CD14-positive monocyte (primary cell): ENCODE data around the gene TM4SF1. TPM values are rescaled to one million over a fixed set of nuclear protein-coding genes. Genes with fewer than 3 reads are reported as not detected.

ENCODE experiments used
- DNase-seq, 3 donors: peaks; one replicate each; pipeline ENCODE4 v3.0.0-alpha.2; 2011 to 2022
- H2AFZ ChIP-seq: 2 replicates; pipeline ENCODE4 v1.6.0; 2012; ENCODE audit warnings: mild to moderate bottlenecking, low read depth, low read length, inconsistent platforms; ENCODE audit not compliant: insufficient read depth, poor library complexity, severe bottlenecking
- H3K27ac ChIP-seq, 2 donors: 1 replicate in 1 of 2; 2 replicates in 1 of 2; pipeline ENCODE4 v1.5.1; 2012 to 2013; ENCODE audit warnings: low read length in 2 of 2, control low read depth in 1 of 2, inconsistent platforms in 1 of 2, low read depth in 1 of 2, mild to moderate bottlenecking in 1 of 2
- H3K27me3 ChIP-seq, 2 donors: one replicate each; pipeline versions ENCODE4 v1.6.0 to v1.6.1; 2011 to 2013; ENCODE audit warnings: low read length in 2 of 2; ENCODE audit not compliant: control insufficient read depth in 2 of 2, insufficient read depth in 2 of 2
- H3K36me3 ChIP-seq, 2 donors: replicated peaks in 1 of 2; 1 replicate in 1 of 2; 2 replicates in 1 of 2; pipeline versions ENCODE4 v1.5.1 to v1.6.1; 2012 to 2013; ENCODE audit warnings: low read length in 2 of 2, control low read depth in 1 of 2, inconsistent platforms in 1 of 2, mild to moderate bottlenecking in 1 of 2; ENCODE audit not compliant: insufficient read depth in 2 of 2, control insufficient read depth in 1 of 2
- H3K4me1 ChIP-seq, 2 donors: 1 replicate in 1 of 2; 2 replicates in 1 of 2; pipeline versions ENCODE4 v1.5.1 to v1.6.1; 2012 to 2013; ENCODE audit warnings: low read length in 2 of 2, control low read depth in 1 of 2, inconsistent platforms in 1 of 2, mild to moderate bottlenecking in 1 of 2, moderate library complexity in 1 of 2; ENCODE audit not compliant: insufficient read depth in 2 of 2, control insufficient read depth in 1 of 2
- H3K4me2 ChIP-seq: replicated peaks from 2 replicates; pipeline ENCODE3; 2012; ENCODE audit warnings: low read length, moderate library complexity, mild to moderate bottlenecking; ENCODE audit not compliant: poor library complexity, severe bottlenecking; ENCODE audit errors: extremely low read depth
- H3K4me3 ChIP-seq, 3 experiments: fragments of 200-600 bp in 1 of 3; sonication (generic) in 1 of 3; replicated peaks in 1 of 3; 1 replicate in 2 of 3; 2 replicates in 1 of 3; pipeline ENCODE4 v1.5.1; 2011 to 2013; ENCODE audit warnings: low read length in 3 of 3, mild to moderate bottlenecking in 3 of 3, control low read depth in 2 of 3, low read depth in 2 of 3, inconsistent platforms in 1 of 3, moderate library complexity in 1 of 3
- H3K79me2 ChIP-seq: 2 replicates; pipeline ENCODE4 v1.6.0; 2012; ENCODE audit warnings: mild to moderate bottlenecking, control low read depth, inconsistent platforms, low read length, moderate library complexity; ENCODE audit not compliant: insufficient read depth
- H3K9ac ChIP-seq: 2 replicates; pipeline ENCODE4 v1.6.0; 2017; ENCODE audit warnings: low read length, mild to moderate bottlenecking; ENCODE audit not compliant: insufficient read depth, poor library complexity, severe bottlenecking
- H3K9me3 ChIP-seq, 2 donors: replicated peaks in 1 of 2; 1 replicate in 1 of 2; 2 replicates in 1 of 2; pipeline versions ENCODE4 v1.5.1 to v1.6.1; 2012 to 2013; ENCODE audit warnings: low read length in 2 of 2, control low read depth in 1 of 2; ENCODE audit not compliant: control insufficient read depth in 1 of 2, insufficient read depth in 1 of 2
- H4K20me1 ChIP-seq: 2 replicates; pipeline ENCODE4 v1.6.0; 2012; ENCODE audit warnings: mild to moderate bottlenecking, low read length, control low read depth, moderate library complexity; ENCODE audit not compliant: insufficient read depth
- H3K27ac Mint-ChIP-seq, 7 donors: one replicate each; pipeline ENCODE4 v1.8.0; 2020; ENCODE audit warnings: mild to moderate bottlenecking in 7 of 7, mixed read lengths in 7 of 7, moderate library complexity in 6 of 7, inconsistent platforms in 2 of 7
- H3K27me3 Mint-ChIP-seq, 3 donors: one replicate each; pipeline ENCODE4 v1.8.0; 2021 to 2022; ENCODE audit warnings: low read depth in 3 of 3, mild to moderate bottlenecking in 3 of 3, mixed read lengths in 3 of 3, moderate library complexity in 3 of 3, inconsistent platforms in 1 of 3
- H3K36me3 Mint-ChIP-seq, 2 donors: one replicate each; pipeline ENCODE4 v1.8.0; 2020; ENCODE audit warnings: mixed read lengths in 2 of 2, inconsistent platforms in 1 of 2, mild to moderate bottlenecking in 1 of 2
- H3K4me1 Mint-ChIP-seq: one replicate; pipeline ENCODE4 v1.8.0; 2020; ENCODE audit warnings: mild to moderate bottlenecking, mixed read lengths
- H3K4me3 Mint-ChIP-seq, 2 donors: one replicate each; pipeline ENCODE4 v1.8.0; 2020; ENCODE audit warnings: mild to moderate bottlenecking in 2 of 2, mixed read lengths in 2 of 2, moderate library complexity in 1 of 2
- H3K9me3 Mint-ChIP-seq, 7 donors: one replicate each; pipeline ENCODE4 v1.8.0; 2020 to 2022; ENCODE audit warnings: mixed read lengths in 7 of 7, mild to moderate bottlenecking in 6 of 7, moderate library complexity in 6 of 7, inconsistent platforms in 2 of 7
- CTCF ChIP-seq: fragments of 200-600 bp; IDR thresholded peaks from one replicate; pipeline ENCODE4 v1.8.0; 2022; ENCODE audit warnings: antibody characterized with exemption, mild to moderate bottlenecking
- WGBS: methylation state at CpG from one replicate; pipeline ENCODE4 v1.1.5; 2013; ENCODE audit warnings: missing lambda C conversion rate; ENCODE audit not compliant: insufficient coverage; 5-methylcytosine and 5-hydroxymethylcytosine counted together
- intact Hi-C, 2 donors: fragments of 100-400 bp; cut with micrococcal nuclease; formaldehyde crosslinking; loops; one replicate each; pipeline versions ENCODE4 v1.15.0 to v1.15.1; 2023
- polyA plus RNA-seq, 3 donors: library from polyadenylated mRNA; depleted of rRNA in 1 of 3; unstranded in 2 of 3; stranded (reverse) in 1 of 3; fragments of 300-500 nt in 2 of 3; fragments of >200 nt in 1 of 3; fragmentation: Illumina TruSeq in 2 of 3; gene quantifications; 1 replicate in 2 of 3; 2 replicates in 1 of 3; pipeline ENCODE4 v1.2.3, GENCODE V29; 2012 to 2021

The TM4SF1 gene
- polyA plus RNA-seq, 3 donors, result not detected

- peaks cover 4% of the 10 kb centered on the region for H3K4me1 Mint-ChIP-seq
- no peak for DNase-seq
- peaks cover 0 to 2% (median 1%) of the 10 kb centered on the region in 3 donors for H3K27me3 Mint-ChIP-seq
- Histone ChIP-seq H3K27me3 (no peaks in the 10 kb centered on the region), H3K27ac (no peak overlapping the region), H4K20me1 (no peaks in the 10 kb centered on the region), H3K79me2 (no peaks in the 10 kb centered on the region), H3K4me2 (no peak overlapping the region), H3K9me3 (no peaks in the 10 kb centered on the region), H3K4me1 (no peaks in the 10 kb centered on the region), H3K9ac (no peak overlapping the region), H2AFZ (no peak overlapping the region), H3K4me3 (no peak overlapping the region), H3K36me3 (no peaks in the 10 kb centered on the region)
- TF ChIP-seq CTCF, result no peak
- H3K36me3 Mint-ChIP-seq, result no peaks in the 10 kb centered on the region
- WGBS, result no CpG with 5 or more reads among the region's 3 CpGs
- intact Hi-C loops, result no loop called here
- no peak overlapping the region for H3K27ac Mint-ChIP-seq
- peaks cover 0 to 1% (median 0%) of the 10 kb centered on the region in 7 donors for H3K9me3 Mint-ChIP-seq
- no peak overlapping the region for H3K4me3 Mint-ChIP-seq
Observed at GRCh38 chr3:149402481-149402880, 25.0 kb upstream of the TM4SF1 start.

- WGBS, result no CpG with 5 or more reads among the region's 2 CpGs
- TF ChIP-seq CTCF, result no peak
- H3K4me1 Mint-ChIP-seq, result peaks cover 4% of the 10 kb centered on the region
- no peaks in the 10 kb centered on the region for H3K36me3 Mint-ChIP-seq
- Histone ChIP-seq H2AFZ (no peak overlapping the region), H3K4me1 (no peaks in the 10 kb centered on the region), H3K4me2 (no peak overlapping the region), H3K9me3 (no peaks in the 10 kb centered on the region), H3K36me3 (no peaks in the 10 kb centered on the region), H3K9ac (no peak overlapping the region), H3K79me2 (no peaks in the 10 kb centered on the region), H3K27me3 (no peaks in the 10 kb centered on the region), H3K4me3 (no peak overlapping the region), H4K20me1 (no peaks in the 10 kb centered on the region), H3K27ac (no peak overlapping the region)
- H3K27me3 Mint-ChIP-seq, result peaks cover 0 to 2% (median 1%) of the 10 kb centered on the region in 3 donors
- H3K27ac Mint-ChIP-seq, result peak overlapping the region in 1 of 7 donors; percentile 25
- peaks cover 0 to 1% (median 0%) of the 10 kb centered on the region in 7 donors for H3K9me3 Mint-ChIP-seq
- H3K4me3 Mint-ChIP-seq, result no peak overlapping the region
- peak in 1 of 3 donors; percentile 21 for DNase-seq
- intact Hi-C loops, result no loop called here
Observed at GRCh38 chr3:149401926-149402310, 24.5 kb upstream of the TM4SF1 start.
